Hematopoietic multipotent progenitor cell treated with erythropoietin and hydrocortisone succinate and interleukin-3 and kit ligand, for 6 days (in vitro differentiated cells): ENCODE results near the gene MS4A4E.
"Not testable (repeated sequence)": the region's sequence is repeated elsewhere in the genome, so short reads cannot be mapped to it uniquely, and the experiment has no call there.

Source experiments
- DNase-seq: peaks from one replicate; pipeline ENCODE4 v3.0.0-alpha.2; 2015

The MS4A4E gene

GRCh38 chr11:60242740-60243239 is at the start of gene MS4A4E:
TSS of gene MS4A4E (minus strand) at chr11:60243137. CDS start at chr11:60230055, 13,082 bp downstream.
- DNase-seq: peak; percentile 61

GRCh38 chr11:60292145-60292544 is 49.2 kb upstream of the MS4A4E start:
- DNase-seq: no peak

GRCh38 chr11:60288531-60288930 is 45.6 kb upstream of the MS4A4E start:
- DNase-seq: no peak

GRCh38 chr11:60285411-60286126 is 42.6 kb upstream of the MS4A4E start:
- not testable (repeated sequence) for DNase-seq

- no peak for DNase-seq
Measured at GRCh38 chr11:60282286-60282685, 39.3 kb upstream of the MS4A4E start.

GRCh38 chr11:60281485-60281884 is 38.5 kb upstream of the MS4A4E start:
- no peak for DNase-seq

GRCh38 chr11:60280412-60280811 is 37.5 kb upstream of the MS4A4E start, which contains the start of gene MS4A4A:
TSS of gene MS4A4A (plus strand) at chr11:60280666. CDS start at chr11:60280676, 10 bp downstream.
- DNase-seq: peak; percentile 74

- DNase-seq: no peak
Measured at GRCh38 chr11:60274416-60274815, 31.5 kb upstream of the MS4A4E start.

GRCh38 chr11:60265373-60266214 is 22.7 kb upstream of the MS4A4E start:
- peak; percentile 59 for DNase-seq

GRCh38 chr11:60264644-60265043 is 21.7 kb upstream of the MS4A4E start:
- DNase-seq: no peak

GRCh38 chr11:60263402-60263801 is 20.5 kb upstream of the MS4A4E start:
- no peak for DNase-seq

GRCh38 chr11:60261014-60261413 is 18.1 kb upstream of the MS4A4E start:
- DNase-seq: no peak

GRCh38 chr11:60257956-60258722 is 15.2 kb upstream of the MS4A4E start:
- no peak for DNase-seq

GRCh38 chr11:60252213-60253108 is 9.5 kb upstream of the MS4A4E start:
- no peak for DNase-seq

- DNase-seq: peak; percentile 77
Measured at GRCh38 chr11:60251485-60252212, 8.7 kb upstream of the MS4A4E start.

GRCh38 chr11:60241786-60242185 is 1.2 kb downstream of the MS4A4E start:
- DNase-seq: no peak

- no peak for DNase-seq
Measured at GRCh38 chr11:60240662-60241061, 2.3 kb downstream of the MS4A4E start.

GRCh38 chr11:60235321-60235720 is 7.6 kb downstream of the MS4A4E start:
- DNase-seq: peak; percentile 6

GRCh38 chr11:60230681-60231080 is 12.3 kb downstream of the MS4A4E start:
- no peak for DNase-seq

GRCh38 chr11:60222141-60222540 is 20.8 kb downstream of the MS4A4E start:
- DNase-seq: no peak

- no peak for DNase-seq
Measured at GRCh38 chr11:60221692-60222091, 21.2 kb downstream of the MS4A4E start.
